ENCODE data around the gene NTRK2.
"Not testable (repeated sequence)": the region's sequence is repeated elsewhere in the genome, so short reads cannot be mapped to it uniquely, and the experiment has no call there.

NTRK2 gene

GRCh38 chr9:84897362-84898094, 228.0 kb downstream of the NTRK2 start:
- TF ChIP-seq CTCF (IDR thresholded peaks at IDR 0.05; ENCODE audit: control extremely low read depth, extremely low read depth, low read depth, missing control alignments): no peak
- ChIA-PET POLR2A (no interaction called here), CTCF (no interaction called here)

DNA sequence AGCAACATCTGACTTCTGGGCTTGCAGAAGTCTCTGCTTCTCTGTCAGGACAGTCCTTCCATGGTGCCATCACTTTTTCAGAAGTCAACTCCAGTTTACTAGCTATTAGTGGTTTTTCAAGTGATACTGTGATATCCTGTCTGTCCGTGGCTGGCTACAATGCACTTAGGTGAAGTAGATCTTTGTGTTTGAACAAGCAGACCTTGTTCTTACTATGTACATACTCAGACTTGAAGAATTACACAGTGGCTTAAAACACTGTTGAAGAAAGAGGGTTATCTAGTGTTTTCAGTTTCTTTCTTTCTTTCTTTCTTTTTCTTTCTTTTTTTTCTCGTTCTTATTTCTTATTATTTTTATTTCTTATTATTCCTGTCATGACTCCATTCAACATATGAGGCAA, 228.7 kb downstream of the NTRK2 start:
- no peak for TF ChIP-seq CTCF (IDR thresholded peaks at IDR 0.05; ENCODE audit: control extremely low read depth, extremely low read depth, low read depth, missing control alignments)
- POLR2A ChIA-PET: no interaction called here
- DNase-seq (ENCODE audit: extremely low spot score): no peak
- CTCF ChIA-PET: interaction anchor here (0.8 kb wide), 1 partner anchor 18 kb away, joined by 3 read pairs; no protein-coding TSS in a partner anchor

More at GRCh38 chr9:84897362-84898094, 228.0 kb downstream of the NTRK2 start:
- no peak for DNase-seq (ENCODE audit: extremely low spot score)

- CTCF ChIA-PET: interaction anchor here (0.8 kb wide), 1 partner anchor 17 kb away, joined by 3 read pairs; no protein-coding TSS in a partner anchor
Measured at GRCh38 chr9:84898618-84899017, 229.1 kb downstream of the NTRK2 start.

GRCh38 chr9:84899326-84899725, 229.8 kb downstream of the NTRK2 start:
- POLR2A ChIA-PET: no interaction called here
- CTCF ChIA-PET: no interaction called here
- TF ChIP-seq CTCF (IDR thresholded peaks at IDR 0.05; ENCODE audit: control extremely low read depth, extremely low read depth, low read depth, missing control alignments): no peak
- DNase-seq (ENCODE audit: extremely low spot score): no peak

More at GRCh38 chr9:84898618-84899017, 229.1 kb downstream of the NTRK2 start:
- DNase-seq (ENCODE audit: extremely low spot score); POLR2A ChIA-PET: not testable (repeated sequence)

DNA sequence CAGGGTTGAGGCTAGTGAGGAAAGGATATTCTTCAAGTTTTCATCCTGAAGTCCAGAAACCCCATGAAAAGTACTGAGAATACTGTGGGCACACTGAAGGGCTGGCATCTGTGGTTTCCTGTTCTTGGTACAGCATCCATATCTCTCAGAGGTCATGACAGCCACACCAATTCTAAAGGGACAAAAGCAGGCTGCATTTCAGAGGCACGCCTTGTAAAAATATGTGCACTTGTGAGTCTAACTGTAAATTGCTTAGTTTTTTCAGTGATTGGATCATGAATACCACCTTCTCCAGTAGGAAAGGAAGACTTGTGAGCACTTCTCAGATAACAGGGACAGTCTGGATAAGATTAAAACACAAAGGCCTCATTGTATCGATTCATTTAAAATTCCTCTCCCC, 230.9 kb downstream of the NTRK2 start:
- ChIA-PET CTCF (interaction anchor here (2.0 kb wide), 1 partner anchor 10 kb away, joined by 4 read pairs; no protein-coding TSS in a partner anchor), POLR2A (no interaction called here)
- no peak for TF ChIP-seq CTCF (IDR thresholded peaks at IDR 0.05; ENCODE audit: control extremely low read depth, extremely low read depth, low read depth, missing control alignments)
- DNase-seq (ENCODE audit: extremely low spot score): no peak

GRCh38 chr9:84903963-84904362, 234.4 kb downstream of the NTRK2 start:
- no peak for TF ChIP-seq CTCF (IDR thresholded peaks at IDR 0.05; ENCODE audit: control extremely low read depth, extremely low read depth, low read depth, missing control alignments)
- CTCF ChIA-PET: interaction anchor here (1.1 to 1.7 kb wide), 2 partner anchors 12 to 41 kb away, joined by 3 to 5 read pairs; no protein-coding TSS in a partner anchor
- POLR2A ChIA-PET: no interaction called here
- DNase-seq (ENCODE audit: extremely low spot score): no peak

GRCh38 chr9:84916769-84917168, 247.2 kb downstream of the NTRK2 start:
- no peak for TF ChIP-seq CTCF (IDR thresholded peaks at IDR 0.05; ENCODE audit: control extremely low read depth, extremely low read depth, low read depth, missing control alignments)
- ChIA-PET POLR2A (no interaction called here), CTCF (interaction anchor here (1.0 to 1.4 kb wide), 3 partner anchors 8 to 22 kb away, joined by 4 read pairs; no protein-coding TSS in a partner anchor)
- DNase-seq (ENCODE audit: extremely low spot score): no peak

Measured in GM10248 (cell line).